ENCODE measurements around the gene VSTM2B.

Gene VSTM2B

DNA sequence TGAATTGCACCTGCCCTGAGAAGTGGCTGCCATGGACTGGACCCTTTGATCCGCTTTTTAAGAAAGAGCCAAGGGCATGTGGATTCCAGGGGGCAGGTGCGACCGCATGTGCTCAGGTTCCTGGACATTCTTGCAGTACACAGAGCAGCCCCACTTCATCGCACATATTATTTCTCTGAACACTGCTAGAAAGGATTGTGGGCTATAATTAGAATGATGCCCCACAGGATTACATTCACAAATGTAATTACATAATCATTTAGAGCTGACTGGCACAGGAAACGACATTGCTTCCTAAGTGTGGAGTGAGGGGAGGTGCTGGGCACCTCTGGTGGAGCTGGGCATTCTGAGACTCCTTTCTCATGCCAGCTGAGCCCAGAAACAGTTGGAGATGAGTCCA, 37.5 kb upstream of the VSTM2B start:
- H3K4me3 ChIP-seq (ENCODE audit: low read depth, low read length), result no peak overlapping the region
- TF ChIP-seq, protein P1, sequence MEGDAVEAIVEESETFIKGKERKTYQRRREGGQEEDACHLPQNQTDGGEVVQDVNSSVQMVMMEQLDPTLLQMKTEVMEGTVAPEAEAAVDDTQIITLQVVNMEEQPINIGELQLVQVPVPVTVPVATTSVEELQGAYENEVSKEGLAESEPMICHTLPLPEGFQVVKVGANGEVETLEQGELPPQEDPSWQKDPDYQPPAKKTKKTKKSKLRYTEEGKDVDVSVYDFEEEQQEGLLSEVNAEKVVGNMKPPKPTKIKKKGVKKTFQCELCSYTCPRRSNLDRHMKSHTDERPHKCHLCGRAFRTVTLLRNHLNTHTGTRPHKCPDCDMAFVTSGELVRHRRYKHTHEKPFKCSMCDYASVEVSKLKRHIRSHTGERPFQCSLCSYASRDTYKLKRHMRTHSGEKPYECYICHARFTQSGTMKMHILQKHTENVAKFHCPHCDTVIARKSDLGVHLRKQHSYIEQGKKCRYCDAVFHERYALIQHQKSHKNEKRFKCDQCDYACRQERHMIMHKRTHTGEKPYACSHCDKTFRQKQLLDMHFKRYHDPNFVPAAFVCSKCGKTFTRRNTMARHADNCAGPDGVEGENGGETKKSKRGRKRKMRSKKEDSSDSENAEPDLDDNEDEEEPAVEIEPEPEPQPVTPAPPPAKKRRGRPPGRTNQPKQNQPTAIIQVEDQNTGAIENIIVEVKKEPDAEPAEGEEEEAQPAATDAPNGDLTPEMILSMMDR (IDR thresholded peaks at IDR 0.05; ENCODE audit: control insufficient read depth, extremely low read depth, insufficient read depth), result no peak
- DNase-seq (ENCODE audit: low read depth), result no peak

DNA sequence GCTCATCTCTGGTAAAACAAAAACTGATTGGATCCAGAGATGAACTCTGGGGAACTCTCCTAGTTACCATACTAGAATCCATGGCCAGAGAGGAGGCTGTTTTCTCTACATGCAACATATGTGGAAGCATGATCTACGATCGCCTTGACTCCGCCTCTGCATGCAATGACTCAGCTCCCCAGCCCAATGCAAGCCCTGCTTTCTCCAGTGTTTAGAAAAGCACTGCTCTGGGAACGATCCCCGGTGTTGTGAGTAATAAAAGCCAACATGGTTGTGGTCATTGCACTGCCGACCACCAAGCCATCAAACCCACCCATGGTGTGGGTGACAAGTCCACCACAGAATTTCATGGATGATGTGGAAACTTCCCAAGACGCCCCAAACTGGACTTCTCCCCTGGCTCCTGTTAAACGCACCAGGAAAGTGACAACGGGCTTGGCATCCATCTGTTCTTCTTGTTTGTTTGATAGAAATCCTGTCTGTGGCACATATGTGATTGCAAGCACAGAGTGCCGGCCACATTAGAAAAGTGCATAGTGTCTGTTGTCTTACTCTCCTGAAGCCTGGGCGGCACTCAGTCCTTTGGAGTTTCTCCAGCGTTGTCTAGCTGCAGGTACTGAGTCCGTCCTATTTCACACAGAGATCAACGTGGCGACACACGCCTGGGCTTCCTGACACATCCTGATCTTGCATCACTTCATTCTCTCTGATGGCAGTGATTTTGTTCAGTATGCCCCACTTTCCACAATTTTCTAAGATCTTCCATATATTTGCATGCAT, 36.4 kb upstream of the VSTM2B start:
- TF ChIP-seq, protein P1 (IDR thresholded peaks at IDR 0.05; ENCODE audit: control insufficient read depth, extremely low read depth, insufficient read depth), result no peak
- H3K4me3 ChIP-seq (ENCODE audit: low read depth, low read length), result no peak overlapping the region
- no peak for DNase-seq (ENCODE audit: low read depth)

- DNase-seq (ENCODE audit: low read depth), result no peak
- TF ChIP-seq, protein P1 (IDR thresholded peaks at IDR 0.05; ENCODE audit: control insufficient read depth, extremely low read depth, insufficient read depth), result no peak
- H3K4me3 ChIP-seq (ENCODE audit: low read depth, low read length), result no peak overlapping the region
Observed at GRCh38 chr19:29491491-29491890, 34.3 kb upstream of the VSTM2B start.

- no peak overlapping the region for H3K4me3 ChIP-seq (ENCODE audit: low read depth, low read length)
- no peak for DNase-seq (ENCODE audit: low read depth)
- TF ChIP-seq, protein P1 (IDR thresholded peaks at IDR 0.05; ENCODE audit: control insufficient read depth, extremely low read depth, insufficient read depth), result no peak
Observed at GRCh38 chr19:29491995-29492577, 33.7 kb upstream of the VSTM2B start.

DNA sequence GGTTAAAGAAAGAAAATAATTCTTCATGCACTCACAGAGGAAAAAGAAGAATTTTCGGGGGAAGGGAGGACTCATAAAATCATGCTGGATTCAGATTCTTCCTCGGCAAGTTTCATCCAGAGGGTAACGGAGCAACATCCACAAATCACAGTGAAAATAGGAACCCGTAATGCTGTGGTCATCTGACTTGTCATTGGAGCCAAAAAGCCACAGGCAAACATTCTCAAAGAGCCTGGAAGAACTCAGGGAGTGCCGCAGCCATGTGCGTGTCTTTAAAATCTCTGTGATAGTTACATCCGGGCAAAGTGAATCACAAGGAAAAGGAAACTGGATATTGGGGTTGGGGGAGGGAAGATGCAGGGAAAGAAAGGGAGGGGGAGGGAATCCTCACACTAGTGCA, 33.0 kb upstream of the VSTM2B start:
- no peak overlapping the region for H3K4me3 ChIP-seq (ENCODE audit: low read depth, low read length)
- DNase-seq (ENCODE audit: low read depth), result no peak
- TF ChIP-seq, protein P1 (IDR thresholded peaks at IDR 0.05; ENCODE audit: control insufficient read depth, extremely low read depth, insufficient read depth), result no peak

DNA sequence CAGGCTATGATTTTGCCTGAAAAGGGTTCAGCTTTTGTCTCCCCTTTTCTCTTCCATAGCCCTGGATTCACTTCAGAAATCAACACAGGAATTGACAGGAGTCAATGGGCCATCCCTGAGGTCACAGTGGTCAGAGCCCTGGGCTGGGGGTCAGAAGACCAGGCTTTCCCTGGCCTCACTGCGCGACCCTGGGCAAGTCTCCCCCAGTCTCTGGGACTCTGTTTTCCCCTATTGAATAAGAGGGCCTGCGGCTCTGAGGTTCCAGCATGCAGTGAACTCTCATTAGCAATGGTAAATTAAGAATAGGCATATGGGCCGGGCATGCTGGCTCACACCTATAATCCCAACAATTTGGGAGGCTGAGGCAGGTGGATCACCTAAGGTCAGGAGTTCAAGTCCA, 30.7 kb upstream of the VSTM2B start:
- no peak overlapping the region for H3K4me3 ChIP-seq (ENCODE audit: low read depth, low read length)
- TF ChIP-seq, protein P1 (IDR thresholded peaks at IDR 0.05; ENCODE audit: control insufficient read depth, extremely low read depth, insufficient read depth), result no peak
- no peak for DNase-seq (ENCODE audit: low read depth)
